Spleen (tissue), 11 donors: ENCODE measurements around the gene OXA1L. TPM values are rescaled to one million over a fixed set of nuclear protein-coding genes. Genes with fewer than 3 reads are reported as not detected.
A peak's percentile ranks its signal among the peaks of the same experiment; 100 is the strongest.
"Not testable (repeated sequence)": the region's sequence is repeated elsewhere in the genome, so short reads cannot be mapped to it uniquely, and the experiment has no call there.

ENCODE experiments used
- DNase-seq: peaks from one replicate; pipeline ENCODE4 v3.0.0-alpha.2; 2020
- H3K27ac ChIP-seq, 8 donors: fragments of 200-600 bp; sonication (generic) in 7 of 8; 1 replicate in 4 of 8; 2 replicates in 4 of 8; pipeline versions ENCODE4 v1.5.0 to v1.8.0; 2016 to 2021; ENCODE audit warnings: inconsistent platforms in 4 of 8, mild to moderate bottlenecking in 4 of 8, moderate library complexity in 1 of 8
- H3K27me3 ChIP-seq, 7 donors: fragments of 200-600 bp; sonication (generic) in 6 of 7; replicated peaks in 1 of 7; 1 replicate in 4 of 7; 2 replicates in 3 of 7; pipeline versions ENCODE4 v1.5.0 to v1.8.0; 2016 to 2021; ENCODE audit warnings: inconsistent platforms in 3 of 7, mild to moderate bottlenecking in 1 of 7
- H3K36me3 ChIP-seq, 6 donors: fragments of 200-600 bp; sonication (generic) in 5 of 6; 1 replicate in 4 of 6; 2 replicates in 2 of 6; pipeline versions ENCODE4 v1.5.0 to v1.8.0; 2016 to 2021; ENCODE audit warnings: inconsistent platforms in 2 of 6
- H3K4me1 ChIP-seq, 6 donors: fragments of 200-600 bp; sonication (generic) in 5 of 6; 1 replicate in 3 of 6; 2 replicates in 3 of 6; pipeline versions ENCODE4 v1.5.0 to v1.8.0; 2016 to 2021; ENCODE audit warnings: inconsistent platforms in 3 of 6
- H3K4me3 ChIP-seq, 8 donors: fragments of 200-600 bp; sonication (generic) in 7 of 8; 1 replicate in 4 of 8; 2 replicates in 4 of 8; pipeline versions ENCODE4 v1.5.0 to v1.8.0; 2016 to 2021; ENCODE audit warnings: inconsistent platforms in 4 of 8, mild to moderate bottlenecking in 4 of 8, moderate library complexity in 2 of 8
- H3K9me3 ChIP-seq, 8 donors: fragments of 200-600 bp; sonication (generic) in 7 of 8; 1 replicate in 4 of 8; 2 replicates in 4 of 8; pipeline versions ENCODE4 v1.5.0 to v1.8.0; 2016 to 2021; ENCODE audit warnings: inconsistent platforms in 4 of 8
- POLR2A ChIP-seq, 3 donors: fragments of 450-650 bp; IDR thresholded peaks; one replicate each; pipeline ENCODE4 v1.5.1; 2017; ENCODE audit warnings: antibody characterized with exemption in 3 of 3, mild to moderate bottlenecking in 1 of 3
- POLR2AphosphoS5 ChIP-seq, 3 donors: sonication (generic); formaldehyde crosslinking; IDR thresholded peaks; one replicate each; pipeline ENCODE4 v1.5.1; 2017; ENCODE audit warnings: antibody characterized with exemption in 3 of 3
- WGBS, 5 donors: extraction: QIAGEN DNeasy Blood & Tissue Kit in 3 of 5; methylation state at CpG; one replicate each; pipeline versions ENCODE4 v1.1.5 to v1.1.7; 2013 to 2018; 5-methylcytosine and 5-hydroxymethylcytosine counted together
- intact Hi-C: fragments of 100-400 bp; cut with DNase I; formaldehyde crosslinking; loops from one replicate; pipeline ENCODE4 v1.15.0; 2023; ENCODE audit warnings: low total_unique reads
- polyA plus RNA-seq, 3 donors: library from polyadenylated mRNA; stranded (reverse); fragments of 200-250 nt; gene quantifications; one replicate each; pipeline ENCODE4 v1.2.1, GENCODE V29; 2013
- total RNA-seq, 7 donors: library from RNA; depleted of rRNA in 3 of 7; stranded (reverse); fragments of >200 nt in 3 of 7; fragmentation: NEBNext Ultra II Directional in 4 of 7; extraction: Animal tissue kit (Norgen Biotek cat#: 25700) in 4 of 7; gene quantifications; one replicate each; pipeline versions ENCODE4 v1.1.0 to v1.2.1, GENCODE V29; 2016 to 2021
- TF ChIP-seq, protein P1 (sequence below), 11 experiments: fragments of 200-600 bp in 7 of 11; fragments of 450-650 bp in 4 of 11; sonication (generic) in 4 of 11; IDR thresholded peaks in 8 of 11; conservative IDR thresholded peaks in 3 of 11; 1 replicate in 7 of 11; 2 replicates in 4 of 11; pipeline versions ENCODE4 v1.4.0 to v1.8.0; 2016 to 2021; ENCODE audit warnings: antibody characterized with exemption in 11 of 11, inconsistent platforms in 4 of 11, mild to moderate bottlenecking in 1 of 11
- donor health status: healthy with polysubstance abuse.
- donor health status: DM: no; HTN: no; CAD: no; lungs with moderate emphysema.
- donor health status: DM: no; HTN: no; CAD: no.
- donor health status: Bipolar disorder and iron deficiency.
- donor health status: healthy.
- donor health status: DM: no; HTN: no; CAD: no.
- donor health status: DM: yes; HTN: yes; CAD: no.

Gene OXA1L
- total and polyA plus RNA-seq, 10 donors, result 73.5 to 133 (median 109) TPM

DNA sequence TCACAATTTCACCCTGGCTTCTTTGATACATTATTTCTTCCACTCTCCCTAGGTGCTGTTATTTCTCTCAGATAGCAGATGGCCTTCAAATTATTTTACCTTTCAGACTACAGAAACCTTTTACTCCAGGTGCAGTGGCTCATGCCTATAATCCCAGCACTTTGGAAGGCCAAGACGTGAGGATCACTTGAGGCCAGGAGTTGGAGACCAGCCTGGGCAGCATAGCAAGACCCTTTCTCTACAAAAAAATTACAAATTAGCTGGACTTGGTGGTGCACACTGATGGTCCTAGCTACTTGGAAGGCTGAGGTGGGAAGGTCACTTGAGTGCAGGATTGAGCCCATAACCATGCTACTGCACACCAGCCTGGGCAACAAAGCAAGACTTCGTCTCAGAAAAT lies 25.7 kb downstream of the OXA1L start:
- TF ChIP-seq POLR2AphosphoS5 (IDR thresholded peaks at IDR 0.05), result no peak
- no peak for TF ChIP-seq POLR2A (IDR thresholded peaks at IDR 0.05)
- Histone ChIP-seq H3K36me3 (peaks cover 0 to 2% (median 0%) of the 10 kb centered on the region in 6 donors), H3K27me3 (no peaks in the 10 kb centered on the region), H3K4me3 (no peak overlapping the region), H3K27ac (peak overlapping the region in 3 of 8 donors; percentile 13 to 50 (median 41)), H3K9me3 (no peaks in the 10 kb centered on the region), H3K4me1 (peaks cover 5 to 63% (median 27%) of the 10 kb centered on the region in 6 donors)
- 89 to 98% (median 94%) methylated on average over 2 of the region's 2 CpGs for WGBS, 5 donors
- DNase-seq, result no peak
- intact Hi-C loops, result no loop called here

DNA sequence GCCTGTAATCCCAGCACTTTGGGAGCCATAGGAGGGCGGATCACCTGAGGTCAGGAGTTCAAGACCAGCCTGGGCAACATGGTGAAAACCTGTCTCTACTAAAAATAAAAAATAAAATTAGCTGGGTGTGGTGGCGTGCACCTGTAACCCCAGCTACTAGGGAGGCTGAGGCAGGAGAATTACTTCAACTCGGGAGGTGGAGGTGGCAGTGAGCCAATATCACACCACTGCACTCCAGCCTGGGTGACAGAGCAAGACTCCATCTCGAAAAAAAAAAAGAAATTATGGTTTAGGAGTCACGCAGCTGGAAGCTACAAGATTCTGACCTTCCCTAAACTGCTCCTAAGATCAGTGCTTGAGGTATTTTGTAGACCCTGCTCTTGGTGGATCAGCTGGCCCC lies 27.1 kb downstream of the OXA1L start:
- H3K9me3 ChIP-seq, H3K36me3 ChIP-seq, intact Hi-C loops, DNase-seq, H3K27me3 ChIP-seq, H3K4me3 ChIP-seq: not testable (repeated sequence)
- 78 to 90% (median 85%) methylated on average over 5 of the region's 5 CpGs for WGBS, 5 donors
- peak overlapping the region in 1 of 8 donors; percentile 81 for H3K27ac ChIP-seq
- peaks cover 6 to 77% (median 30%) of the 10 kb centered on the region in 6 donors for H3K4me1 ChIP-seq

DNA sequence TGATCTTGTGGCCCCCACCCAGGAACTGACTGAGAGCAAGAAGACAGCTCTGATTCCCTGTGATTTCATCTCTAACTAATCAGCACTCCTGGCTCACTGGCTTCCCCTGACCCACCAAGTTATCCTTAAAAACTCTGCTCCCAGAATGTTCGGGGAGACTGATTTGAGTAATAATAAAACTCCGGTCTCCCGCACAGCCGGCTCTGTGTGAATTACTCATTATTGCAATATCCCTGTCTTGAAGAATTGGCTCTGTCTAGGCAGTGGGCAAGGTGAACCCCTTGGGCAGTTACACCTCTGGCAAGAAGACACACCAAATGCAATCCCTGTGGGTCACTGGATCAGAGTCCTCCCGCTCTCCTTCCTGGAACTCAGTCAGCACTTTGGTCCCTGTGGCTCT lies 27.5 kb downstream of the OXA1L start:
- TF ChIP-seq POLR2AphosphoS5 (IDR thresholded peaks at IDR 0.05) (no peak), POLR2A (IDR thresholded peaks at IDR 0.05) (no peak)
- TF ChIP-seq, protein P1, sequence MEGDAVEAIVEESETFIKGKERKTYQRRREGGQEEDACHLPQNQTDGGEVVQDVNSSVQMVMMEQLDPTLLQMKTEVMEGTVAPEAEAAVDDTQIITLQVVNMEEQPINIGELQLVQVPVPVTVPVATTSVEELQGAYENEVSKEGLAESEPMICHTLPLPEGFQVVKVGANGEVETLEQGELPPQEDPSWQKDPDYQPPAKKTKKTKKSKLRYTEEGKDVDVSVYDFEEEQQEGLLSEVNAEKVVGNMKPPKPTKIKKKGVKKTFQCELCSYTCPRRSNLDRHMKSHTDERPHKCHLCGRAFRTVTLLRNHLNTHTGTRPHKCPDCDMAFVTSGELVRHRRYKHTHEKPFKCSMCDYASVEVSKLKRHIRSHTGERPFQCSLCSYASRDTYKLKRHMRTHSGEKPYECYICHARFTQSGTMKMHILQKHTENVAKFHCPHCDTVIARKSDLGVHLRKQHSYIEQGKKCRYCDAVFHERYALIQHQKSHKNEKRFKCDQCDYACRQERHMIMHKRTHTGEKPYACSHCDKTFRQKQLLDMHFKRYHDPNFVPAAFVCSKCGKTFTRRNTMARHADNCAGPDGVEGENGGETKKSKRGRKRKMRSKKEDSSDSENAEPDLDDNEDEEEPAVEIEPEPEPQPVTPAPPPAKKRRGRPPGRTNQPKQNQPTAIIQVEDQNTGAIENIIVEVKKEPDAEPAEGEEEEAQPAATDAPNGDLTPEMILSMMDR (IDR thresholded peaks at IDR 0.05 in 8 of 11, conservative IDR thresholded peaks at IDR 0.05 in 3 of 11), result no peak
- Histone ChIP-seq H3K36me3 (peaks cover 0 to 5% (median 0%) of the 10 kb centered on the region in 6 donors), H3K27ac (peak overlapping the region in 3 of 8 donors; percentile 46 to 81 (median 54)), H3K9me3 (no peaks in the 10 kb centered on the region), H3K27me3 (no peaks in the 10 kb centered on the region), H3K4me1 (peaks cover 6 to 77% (median 33%) of the 10 kb centered on the region in 6 donors), H3K4me3 (no peak overlapping the region)
- WGBS, 5 donors, result 69 to 95% (median 77%) methylated on average over 4 to 5 of the region's 5 CpGs
- intact Hi-C loops, result no loop called here
- DNase-seq, result no peak

DNA sequence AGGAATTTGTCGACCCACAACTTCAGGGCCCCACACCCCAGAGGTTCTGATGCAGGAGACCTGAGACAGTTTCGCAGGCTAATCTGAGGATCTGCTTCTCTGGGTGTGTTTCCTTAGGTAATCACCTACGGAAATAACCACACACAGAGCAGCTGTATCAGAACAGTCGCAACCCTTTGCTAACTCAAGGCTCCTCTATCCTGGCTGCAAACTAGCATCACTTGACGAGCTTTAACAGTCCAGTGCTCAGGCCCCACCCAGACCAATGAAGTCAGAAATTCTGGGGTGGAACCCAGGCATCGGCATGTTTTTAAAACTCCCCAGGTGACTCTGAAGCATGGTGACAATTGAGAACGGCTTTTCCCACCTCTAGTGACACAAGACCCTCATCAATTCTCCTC lies 28.1 kb downstream of the OXA1L start:
- peak overlapping the region in 4 of 8 donors; percentile 27 to 81 (median 50) for H3K27ac ChIP-seq
- TF ChIP-seq, protein P1 (IDR thresholded peaks at IDR 0.05 in 8 of 11, conservative IDR thresholded peaks at IDR 0.05 in 3 of 11), result no peak
- TF ChIP-seq POLR2A (IDR thresholded peaks at IDR 0.05), result no peak
- TF ChIP-seq POLR2AphosphoS5 (IDR thresholded peaks at IDR 0.05), result peak in 1 of 3 donors; percentile 32
- peaks cover 3 to 74% (median 30%) of the 10 kb centered on the region in 6 donors for H3K4me1 ChIP-seq
- H3K27me3 ChIP-seq, result no peaks in the 10 kb centered on the region
- WGBS, 5 donors, result 63 to 81% (median 74%) methylated on average over 7 of the region's 7 CpGs
- H3K4me3 ChIP-seq, result no peak overlapping the region
- DNase-seq, result no peak
- no peaks in the 10 kb centered on the region for H3K9me3 ChIP-seq
- intact Hi-C loops, result no loop called here
- H3K36me3 ChIP-seq, result peaks cover 0 to 5% (median 0%) of the 10 kb centered on the region in 6 donors

DNA sequence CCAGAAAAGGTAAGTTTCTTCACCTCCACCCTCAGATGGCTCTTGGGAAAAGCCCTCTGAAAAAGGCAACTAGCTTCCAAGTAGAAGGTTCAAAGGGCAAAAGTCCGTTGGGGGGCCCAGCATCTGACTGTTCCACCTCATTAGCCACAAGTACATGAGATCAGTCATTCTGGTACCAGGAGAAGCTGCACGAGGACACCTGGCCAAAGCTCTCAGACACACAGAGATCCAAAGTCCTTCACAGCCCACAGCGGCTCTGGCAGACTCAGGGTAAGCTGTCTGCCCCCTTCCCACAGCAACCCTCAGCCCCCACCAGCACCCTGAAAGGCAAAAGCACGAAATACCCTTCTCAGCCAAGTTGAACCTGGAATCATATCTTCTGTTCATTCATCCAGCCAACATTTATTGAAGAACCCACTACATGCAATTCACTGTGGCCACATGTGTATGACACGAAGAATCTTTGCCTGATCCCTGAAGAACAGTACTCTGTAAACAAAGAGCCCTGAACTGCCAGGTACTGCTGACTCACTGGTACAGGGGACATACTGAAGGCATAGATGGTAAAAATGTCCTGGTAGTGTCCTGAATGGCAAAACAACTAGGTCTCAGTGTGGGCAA lies 29.7 kb downstream of the OXA1L start:
- H3K4me3 ChIP-seq, result no peak overlapping the region
- 52 to 78% (median 72%) methylated on average over 4 to 5 of the region's 5 CpGs for WGBS, 5 donors
- no peaks in the 10 kb centered on the region for H3K9me3 ChIP-seq
- H3K4me1 ChIP-seq, result peaks cover 0 to 73% (median 25%) of the 10 kb centered on the region in 6 donors
- peaks cover 0 to 9% (median 0%) of the 10 kb centered on the region in 6 donors for H3K36me3 ChIP-seq
- H3K27me3 ChIP-seq, result no peaks in the 10 kb centered on the region
- H3K27ac ChIP-seq, result peak overlapping the region in 2 of 8 donors; percentile 17 to 42
- intact Hi-C loops, result no loop called here
- no peak for TF ChIP-seq POLR2A (IDR thresholded peaks at IDR 0.05)
- TF ChIP-seq, protein P1 (IDR thresholded peaks at IDR 0.05 in 8 of 11, conservative IDR thresholded peaks at IDR 0.05 in 3 of 11), result no peak
- no peak for TF ChIP-seq POLR2AphosphoS5 (IDR thresholded peaks at IDR 0.05)
- DNase-seq, result no peak
